HS-27A (cell line): Measurements from ENCODE around the gene CDYL.
"Not testable (repeated sequence)": the region's sequence is repeated elsewhere in the genome, so short reads cannot be mapped to it uniquely, and the experiment has no call there.

Experiments
- DNase-seq: peaks from one replicate; pipeline ENCODE4 v3.0.0-alpha.2; 2012; ENCODE audit warnings: low read depth, missing footprints

Gene CDYL

DNA sequence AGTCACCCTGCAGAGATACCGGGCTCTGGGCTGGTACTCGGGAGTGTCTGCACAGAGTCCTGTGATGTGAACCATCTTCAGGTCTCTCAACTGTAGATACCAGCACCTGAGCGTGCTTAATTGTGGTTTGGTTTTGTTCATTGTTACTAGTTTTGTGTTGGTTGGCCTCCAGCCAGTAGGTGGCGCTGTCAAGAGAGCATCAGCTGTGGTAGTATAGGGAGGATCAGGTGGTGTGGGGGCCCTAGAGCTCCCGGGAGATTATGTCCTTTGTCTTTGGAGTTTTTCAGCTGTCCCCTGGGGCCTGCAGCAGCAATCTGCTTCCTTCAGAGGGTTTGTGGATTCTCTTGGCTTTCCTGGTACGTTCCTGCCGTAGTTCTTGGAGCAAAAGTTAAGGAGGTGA, 67.9 kb downstream of the CDYL start:
- DNase-seq: no peak

DNA sequence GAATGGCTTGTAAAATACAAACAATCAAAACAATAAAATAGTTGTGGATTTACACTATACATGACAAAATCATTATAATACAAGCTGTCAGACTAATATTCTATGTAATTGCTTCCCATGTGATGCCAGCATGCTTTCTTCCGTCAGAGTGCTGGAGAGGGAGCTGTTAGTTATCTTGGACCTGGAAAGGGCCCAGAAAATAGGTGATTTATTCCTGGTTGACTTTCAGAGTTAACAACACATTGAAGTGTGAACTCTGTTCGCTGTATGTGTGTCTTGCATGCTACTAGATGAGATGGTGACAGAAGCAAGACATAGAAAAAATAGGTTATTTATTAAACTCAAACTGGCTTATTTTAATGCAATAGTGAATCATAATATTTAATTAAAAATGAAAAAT, 70.2 kb downstream of the CDYL start:
- no peak for DNase-seq

DNA sequence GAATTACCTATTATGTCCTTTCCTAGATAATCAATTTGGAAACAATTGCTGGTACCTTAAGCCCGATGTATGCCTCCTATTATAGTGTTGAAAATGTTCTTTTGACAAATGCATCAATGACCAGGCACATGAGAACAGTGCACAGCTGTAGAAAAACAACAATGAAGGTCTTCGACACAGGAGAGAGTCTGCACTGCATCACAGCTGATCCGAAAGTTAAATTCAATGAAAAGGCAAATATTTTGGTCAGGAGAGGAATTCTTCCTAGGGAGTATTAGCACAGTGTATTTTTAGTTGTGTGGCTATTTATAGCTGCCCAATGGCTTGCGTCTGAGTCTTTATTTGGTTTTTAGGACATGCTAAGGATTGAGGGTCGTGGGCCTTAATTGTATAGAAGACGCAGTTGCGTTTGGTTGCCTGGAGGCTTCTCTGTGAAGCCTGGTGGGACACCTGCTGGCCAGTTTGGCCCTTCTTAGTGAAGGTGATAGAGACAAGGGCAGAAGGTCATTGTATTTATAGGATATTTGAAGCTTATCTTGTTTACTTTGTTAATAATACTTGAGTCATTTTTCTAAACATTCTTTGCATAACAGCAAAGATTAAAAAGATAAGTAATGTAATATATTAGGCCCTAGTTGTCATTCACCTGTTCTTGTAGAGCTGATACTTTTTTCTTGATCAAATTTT, 72.3 kb downstream of the CDYL start:
- no peak for DNase-seq

DNA sequence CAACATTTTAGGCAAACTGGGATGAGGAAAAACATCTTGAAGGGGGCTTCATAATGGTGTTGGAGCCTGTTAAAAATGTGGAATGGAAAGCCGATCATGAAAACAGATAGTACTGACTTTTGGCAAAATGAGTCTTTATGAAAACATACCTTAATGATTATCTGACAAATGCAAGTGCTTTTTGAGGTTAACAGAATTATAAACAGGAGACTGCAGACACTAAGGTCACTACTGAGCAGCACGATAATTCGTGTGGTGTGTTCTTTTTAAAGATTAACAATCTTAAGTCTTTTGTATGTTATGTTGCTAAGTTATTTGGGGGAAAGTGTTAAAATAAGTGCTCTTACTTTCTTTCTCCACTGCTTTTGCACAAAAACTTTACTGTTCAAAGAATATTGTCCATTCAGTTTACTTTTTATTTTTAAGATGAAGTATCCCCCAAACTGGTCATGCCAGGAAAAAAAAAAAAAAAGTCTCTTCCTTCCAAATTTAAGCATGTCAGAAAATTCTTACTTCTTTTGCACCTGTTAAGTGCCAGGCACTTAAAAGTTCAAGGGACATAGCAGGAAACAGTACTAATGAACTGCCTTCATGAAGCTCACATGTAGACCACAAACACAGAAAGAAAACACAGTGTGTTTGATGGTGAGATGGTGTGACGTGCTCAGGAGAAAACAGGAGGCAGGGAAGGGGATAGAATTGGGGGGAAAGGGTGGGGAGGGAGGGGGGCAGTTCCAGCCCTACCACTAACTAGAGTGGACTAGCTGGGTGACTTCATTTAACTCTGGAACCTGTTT, 73.2 kb downstream of the CDYL start:
- DNase-seq: no peak

DNA sequence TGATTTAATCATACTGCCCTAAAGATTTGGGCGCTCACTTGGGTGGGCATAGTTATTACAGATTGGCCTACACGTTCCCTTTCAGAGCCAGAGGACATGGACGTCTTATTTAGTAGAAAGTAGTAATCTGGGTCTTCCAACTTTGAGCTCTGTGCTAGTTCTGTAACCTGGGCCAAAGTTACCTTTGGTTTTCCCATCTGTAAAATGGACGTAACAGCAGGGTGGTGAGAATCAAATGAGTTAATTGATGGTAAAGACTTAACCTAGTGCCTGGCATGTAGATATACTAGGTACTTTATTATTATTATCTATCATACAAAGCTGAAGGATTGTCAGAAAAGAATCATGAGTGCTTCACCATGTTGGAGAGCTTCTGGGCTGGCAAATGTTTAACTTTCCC, 74.8 kb downstream of the CDYL start:
- DNase-seq: no peak

DNA sequence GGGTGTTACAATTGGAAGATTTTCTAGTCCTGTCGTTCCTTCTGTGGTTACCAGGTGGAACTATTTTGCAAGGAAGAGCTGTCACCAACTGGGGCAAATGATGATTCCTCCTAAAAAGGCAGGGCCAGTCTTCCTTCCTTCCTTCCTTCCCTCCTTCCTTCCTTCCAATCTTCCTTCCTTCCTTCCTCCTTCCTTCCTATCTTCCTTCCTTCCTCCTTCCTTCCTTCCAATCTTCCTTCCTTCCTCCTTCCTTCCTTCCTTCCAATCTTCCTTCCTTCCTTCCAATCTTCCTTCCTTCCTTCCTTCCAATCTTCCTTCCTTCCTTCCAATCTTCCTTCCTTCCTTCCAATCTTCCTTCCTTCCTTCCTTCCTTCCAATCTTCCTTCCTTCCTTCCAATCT, 76.0 kb downstream of the CDYL start:
- DNase-seq: not testable (repeated sequence)

DNA sequence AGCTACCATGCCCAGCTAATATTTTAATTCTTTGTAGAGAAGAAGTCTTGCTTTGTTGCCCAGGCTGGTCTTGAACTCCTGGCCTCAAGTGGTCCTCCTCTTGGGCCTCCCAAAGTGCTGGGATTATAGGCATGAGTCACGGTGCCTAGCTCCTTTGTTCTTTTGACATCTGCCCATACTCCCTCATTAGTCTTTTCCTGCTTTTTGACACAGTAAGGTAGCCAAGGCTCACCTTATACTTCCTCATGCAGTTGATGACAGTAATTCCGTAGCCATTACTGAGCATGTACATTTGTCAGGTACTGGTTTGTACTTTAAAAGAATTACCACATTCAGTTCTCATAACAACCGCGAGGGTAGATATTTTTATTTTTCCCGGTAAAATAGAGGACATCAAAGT, 76.7 kb downstream of the CDYL start:
- no peak for DNase-seq

DNA sequence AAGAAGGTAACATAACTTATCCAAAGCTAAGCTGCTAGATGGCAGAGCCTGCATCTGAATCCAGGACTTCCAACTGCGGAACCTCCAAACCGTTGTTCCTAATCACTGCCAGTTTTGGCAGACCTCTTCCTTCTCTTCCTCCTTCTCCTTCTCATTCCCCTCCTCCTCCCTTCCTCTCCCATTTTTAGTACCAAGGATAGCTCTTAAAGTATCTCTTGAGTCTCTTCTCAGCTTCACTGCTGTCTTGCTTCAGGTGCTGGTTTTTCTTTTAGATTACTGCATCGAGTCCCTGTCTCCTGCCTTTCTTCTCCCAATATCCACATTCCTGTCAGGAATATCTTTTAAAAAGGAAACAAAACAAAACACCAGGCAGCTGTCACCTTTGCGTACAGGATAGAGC, 77.1 kb downstream of the CDYL start:
- no peak for DNase-seq

DNA sequence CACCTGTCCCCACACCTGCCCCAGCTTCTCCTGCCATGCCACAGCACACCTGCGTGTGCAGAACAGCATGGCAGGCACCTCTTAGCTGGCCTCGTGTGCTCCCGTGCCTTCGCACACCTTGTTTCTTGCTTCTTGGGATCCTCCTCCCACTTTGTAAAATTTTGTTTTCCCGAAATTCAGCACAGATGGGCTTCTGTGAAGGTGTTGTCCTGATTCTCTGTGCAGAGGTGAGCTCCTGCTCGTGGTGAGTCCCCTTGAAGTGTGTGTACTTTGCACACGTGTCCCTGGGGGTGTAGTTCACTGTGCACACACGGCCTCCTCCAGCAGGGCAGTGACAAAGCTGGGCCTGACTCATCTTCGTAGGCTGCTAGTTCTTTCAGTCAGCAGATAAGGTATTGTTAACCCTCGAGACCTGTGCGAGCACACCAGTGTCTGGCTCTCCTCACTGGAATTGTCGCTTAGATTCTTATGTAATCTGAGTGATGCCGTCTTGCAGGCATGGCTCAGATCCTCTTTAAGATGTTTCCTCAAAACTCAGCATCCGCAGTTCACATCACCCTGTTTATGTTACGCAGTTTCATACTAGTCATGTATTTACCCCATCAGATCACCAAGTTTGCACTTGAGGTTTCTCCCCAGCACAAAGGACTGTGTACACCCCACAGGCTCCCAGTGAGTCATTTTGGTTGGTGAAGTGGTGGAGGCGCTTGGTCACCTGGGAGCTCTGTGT, 77.7 kb downstream of the CDYL start:
- no peak for DNase-seq

DNA sequence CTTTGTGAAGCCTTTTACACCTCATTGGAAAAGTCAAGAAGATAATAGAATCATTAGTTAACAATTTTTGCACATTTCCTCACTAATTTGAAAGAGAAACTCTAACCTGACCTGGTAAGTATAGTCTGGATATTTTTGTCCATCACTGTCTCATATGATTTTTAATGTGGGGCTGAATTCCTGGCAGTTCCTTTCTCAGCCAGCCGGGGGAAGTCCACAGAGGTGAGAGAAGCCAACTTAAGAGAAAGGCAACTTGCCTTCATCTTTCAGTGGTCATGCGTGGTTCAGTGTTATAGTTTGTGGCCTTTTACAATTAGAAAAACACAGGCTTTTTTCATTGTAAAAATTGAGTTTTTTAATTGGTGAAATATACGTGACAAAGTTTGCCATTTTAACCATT, 80.6 kb downstream of the CDYL start:
- no peak for DNase-seq

DNA sequence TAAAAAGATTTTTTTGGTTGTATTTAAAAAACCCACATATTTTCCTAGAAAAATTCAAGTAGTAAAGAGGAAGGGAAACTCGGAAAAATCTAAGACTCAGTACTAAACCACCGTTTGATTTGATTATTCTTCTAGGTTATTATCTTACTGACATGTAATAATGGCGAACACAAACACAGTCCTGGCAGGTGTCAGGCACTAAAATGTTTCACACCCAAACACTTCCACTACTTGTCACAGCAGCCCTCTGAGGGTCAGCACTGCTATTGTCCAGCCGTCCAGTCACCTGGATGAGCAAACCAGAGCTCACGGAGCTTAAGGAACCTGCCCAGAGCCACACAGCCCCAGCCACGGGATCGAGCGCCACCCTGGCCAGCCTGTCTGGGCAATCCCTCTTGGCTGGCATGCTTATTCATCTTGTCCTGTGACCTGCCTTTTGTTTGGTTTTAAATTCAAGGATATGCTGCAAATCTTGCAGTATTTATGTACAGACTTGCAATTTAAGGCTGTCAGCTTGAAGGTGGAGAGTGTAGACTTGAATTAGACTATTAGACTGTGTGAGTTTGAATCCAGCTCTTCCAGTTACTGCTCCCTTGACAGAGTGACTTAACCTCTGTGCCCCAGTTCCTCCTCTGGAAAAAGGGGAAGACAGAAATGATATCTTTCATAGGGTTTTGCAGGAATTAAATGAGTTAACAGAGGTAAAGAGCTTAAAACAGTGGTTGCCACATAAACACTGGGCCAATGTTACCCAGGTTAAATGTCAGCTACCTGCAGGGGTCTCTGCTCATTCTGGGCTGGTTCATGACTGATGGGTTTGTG, 82.2 kb downstream of the CDYL start:
- DNase-seq: no peak

DNA sequence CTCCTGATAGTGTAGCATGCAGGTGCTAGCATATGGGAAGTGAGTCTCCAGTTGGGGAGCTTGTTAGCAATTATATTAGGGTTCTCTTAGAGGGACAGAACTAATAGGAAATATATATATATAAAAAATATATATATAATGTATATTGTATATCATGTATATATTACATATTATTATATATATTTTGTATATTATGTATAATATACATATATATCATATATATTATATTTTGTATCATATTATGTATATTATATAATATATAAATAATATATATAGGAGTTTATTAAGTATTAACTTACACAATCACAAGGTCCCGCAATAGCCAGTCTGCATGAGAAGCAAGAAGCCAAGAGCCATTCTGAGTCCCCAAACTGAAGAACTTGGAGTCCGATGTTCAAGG, 84.2 kb downstream of the CDYL start:
- no peak for DNase-seq

DNA sequence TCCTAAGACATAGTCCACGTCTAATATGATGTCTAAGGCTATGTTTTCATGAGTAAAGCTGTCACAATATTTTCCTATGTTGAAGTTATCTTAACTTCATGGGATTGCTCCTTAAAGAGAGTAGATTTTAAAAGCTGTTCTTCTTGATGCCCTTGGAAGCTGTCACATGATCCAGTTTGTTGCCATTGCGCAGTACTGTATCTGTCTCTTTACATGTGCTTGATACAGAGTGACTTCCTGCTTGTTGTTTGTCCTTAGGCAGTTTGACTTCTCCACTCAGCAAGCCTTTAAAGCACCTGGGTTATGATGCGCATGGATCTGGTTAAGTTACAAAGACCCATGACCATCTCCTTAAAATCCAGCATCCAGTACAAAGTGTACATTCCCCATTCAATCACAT, 85.4 kb downstream of the CDYL start:
- DNase-seq: no peak

DNA sequence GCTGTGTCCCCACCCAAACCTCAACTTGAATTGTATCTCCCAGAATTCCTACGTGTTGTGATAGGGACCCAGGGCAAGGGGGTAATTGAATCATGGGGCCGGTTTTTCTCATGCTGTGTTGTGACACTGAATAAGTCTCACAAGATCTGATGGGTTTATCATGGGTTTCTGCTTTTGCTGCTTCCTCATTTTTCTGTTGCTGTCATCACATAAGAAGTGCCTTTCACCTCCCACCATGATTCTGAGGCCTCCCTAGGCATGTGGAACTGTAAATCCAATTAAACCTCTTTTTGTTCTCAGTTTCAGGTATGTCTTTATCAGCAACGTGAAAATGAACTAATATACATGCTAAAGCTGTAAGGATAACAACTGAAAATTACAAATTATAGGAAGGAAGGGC, 88.3 kb downstream of the CDYL start:
- DNase-seq: no peak

DNA sequence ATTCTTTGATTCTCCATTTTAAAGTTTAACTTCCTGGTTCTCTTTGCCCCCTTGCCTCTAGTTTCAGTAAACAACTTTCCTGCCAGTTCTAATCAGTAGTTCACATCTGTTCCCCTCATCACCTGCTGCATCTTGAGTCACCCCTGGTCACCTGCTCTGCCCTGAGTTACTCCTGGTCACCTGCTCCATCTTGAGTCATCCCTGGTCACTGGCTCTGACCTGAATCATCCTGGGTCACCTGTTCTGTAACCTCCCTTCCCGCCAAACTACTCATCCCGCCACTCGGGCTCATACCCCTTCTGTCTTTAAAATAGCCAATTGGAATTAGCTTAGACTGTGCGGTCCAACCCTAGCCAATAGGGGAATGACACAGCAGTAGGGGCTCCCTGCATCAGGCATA, 88.8 kb downstream of the CDYL start:
- DNase-seq: not testable (repeated sequence)

DNA sequence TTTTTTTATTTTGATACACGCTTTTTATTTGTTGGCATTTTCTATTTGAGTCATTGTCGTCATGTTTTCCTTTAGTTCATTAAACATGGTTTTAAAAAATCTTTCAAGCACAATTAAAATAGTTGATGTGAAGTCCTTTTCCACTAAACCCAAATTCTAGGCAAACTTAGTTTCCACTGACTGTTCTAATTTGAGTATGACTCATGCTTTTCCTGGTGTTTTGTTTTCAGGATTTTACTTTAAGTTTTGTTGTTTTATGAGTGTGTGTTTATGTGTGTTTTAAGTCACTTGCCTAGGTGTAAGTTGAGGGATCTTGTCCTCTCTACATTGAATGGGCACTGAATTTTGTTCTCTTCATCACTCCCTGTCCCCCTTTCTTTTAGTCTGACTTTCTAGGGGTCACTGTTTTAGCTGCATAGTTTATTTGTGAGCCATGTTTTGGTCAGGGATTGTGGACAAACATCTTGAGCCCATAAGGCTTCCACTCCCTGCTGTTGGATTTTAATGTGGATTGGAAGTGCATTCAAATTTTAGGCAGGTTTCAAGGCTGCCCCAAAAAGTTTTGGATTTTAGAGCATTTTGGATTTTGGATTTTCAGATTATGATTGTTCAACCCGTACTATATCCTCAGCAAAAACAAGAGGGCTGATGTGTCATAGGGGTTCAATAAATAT, 94.8 kb downstream of the CDYL start:
- DNase-seq: no peak

DNA sequence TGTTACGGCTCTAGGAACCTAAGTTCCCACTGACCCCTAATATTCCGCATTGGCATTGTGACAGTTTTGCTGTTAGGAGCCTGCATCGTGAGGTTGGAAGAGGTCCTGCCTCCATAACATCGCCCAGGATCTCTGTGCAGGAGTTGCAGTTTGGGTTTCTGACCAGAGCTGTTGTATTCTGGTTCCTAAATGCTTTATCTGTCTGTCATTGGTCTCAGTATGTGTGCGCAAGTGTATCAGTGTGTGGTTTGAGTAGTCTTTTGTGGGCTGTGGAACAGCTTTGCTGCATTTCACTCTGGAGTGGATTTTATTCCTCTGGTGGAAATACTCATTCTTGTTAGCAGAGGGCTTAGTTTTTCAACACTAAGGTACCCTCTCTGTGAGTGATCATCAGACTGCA, 95.6 kb downstream of the CDYL start:
- no peak for DNase-seq

DNA sequence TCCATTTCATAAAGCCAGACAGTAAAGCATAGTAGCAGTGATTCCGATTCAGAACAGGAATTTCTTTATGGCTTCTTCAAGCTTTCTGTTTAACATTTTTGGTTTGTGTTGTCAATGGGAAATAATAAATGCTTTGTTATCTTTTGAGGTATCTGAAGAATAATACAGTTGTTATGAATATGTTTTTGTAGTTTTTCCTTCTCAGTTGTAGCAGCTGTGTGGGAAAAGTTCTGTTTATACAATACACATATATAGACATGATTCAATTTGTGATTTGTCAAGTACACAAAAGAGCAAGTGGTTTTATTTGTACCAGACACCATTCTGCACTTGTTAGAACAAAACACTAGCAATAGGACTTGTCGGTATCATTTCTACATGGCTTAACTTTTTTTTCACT, 96.6 kb downstream of the CDYL start:
- no peak for DNase-seq

DNA sequence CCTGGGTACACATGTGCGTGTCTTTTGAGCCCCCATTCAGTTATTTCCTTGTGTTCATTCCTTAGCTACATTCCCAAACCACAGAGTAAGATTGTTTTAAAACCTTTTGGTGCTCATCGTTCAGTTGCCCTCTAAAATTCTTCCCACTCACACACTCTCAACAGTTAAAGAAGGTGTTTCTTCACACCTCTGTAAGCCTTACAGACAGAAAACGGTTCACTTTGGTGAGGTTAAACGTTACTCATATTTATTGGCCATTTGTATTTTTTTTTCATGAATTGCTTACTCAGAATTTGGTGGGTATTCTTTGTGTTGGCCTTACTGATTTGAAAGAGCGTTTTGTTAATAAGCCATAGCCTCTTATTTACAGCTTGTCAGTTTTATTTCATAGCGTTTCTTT, 97.7 kb downstream of the CDYL start:
- DNase-seq: no peak

DNA sequence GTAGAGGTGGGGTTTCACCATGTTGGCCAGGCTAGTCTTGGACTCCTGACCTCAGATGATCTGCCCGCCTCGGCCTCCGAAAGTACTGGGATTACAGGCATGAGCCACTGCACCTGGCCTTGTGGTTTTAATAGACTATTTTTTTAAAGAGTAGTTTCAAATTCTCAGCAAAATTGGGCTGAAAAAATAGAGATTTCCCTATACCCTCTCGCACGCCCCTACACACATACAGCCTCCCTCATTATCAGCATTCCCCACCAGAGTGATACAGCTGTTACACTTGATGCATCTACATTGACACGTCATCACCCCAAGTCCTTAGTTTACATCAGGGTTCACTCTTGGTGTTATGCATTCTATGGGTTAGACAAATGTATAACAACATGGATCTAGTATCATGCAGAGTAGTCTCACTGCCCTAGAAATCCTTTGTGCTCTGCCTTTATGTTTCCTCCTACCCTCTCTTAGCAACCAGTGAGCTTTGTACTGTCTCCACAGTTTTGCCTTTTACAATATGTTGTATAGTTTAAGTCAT, 103.6 kb downstream of the CDYL start:
- no peak for DNase-seq

DNA sequence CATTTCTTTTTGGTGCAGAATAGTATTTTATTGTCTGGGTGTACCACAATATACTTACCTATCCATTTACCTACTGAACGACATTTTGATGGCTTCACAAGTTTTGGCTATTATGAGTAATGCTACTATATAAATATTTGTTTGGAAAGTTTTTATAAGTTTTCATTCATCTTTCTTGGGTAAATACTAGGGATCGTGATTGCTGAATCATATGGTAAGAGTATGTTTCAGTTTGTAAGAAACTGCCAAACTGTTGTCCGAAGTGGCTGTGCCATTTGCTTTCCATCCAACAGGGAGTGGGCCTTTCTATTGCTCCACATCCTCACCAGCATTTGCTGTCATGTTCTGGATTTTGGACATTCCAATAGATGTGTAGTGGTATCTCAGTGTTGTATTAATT, 104.2 kb downstream of the CDYL start:
- no peak for DNase-seq

DNA sequence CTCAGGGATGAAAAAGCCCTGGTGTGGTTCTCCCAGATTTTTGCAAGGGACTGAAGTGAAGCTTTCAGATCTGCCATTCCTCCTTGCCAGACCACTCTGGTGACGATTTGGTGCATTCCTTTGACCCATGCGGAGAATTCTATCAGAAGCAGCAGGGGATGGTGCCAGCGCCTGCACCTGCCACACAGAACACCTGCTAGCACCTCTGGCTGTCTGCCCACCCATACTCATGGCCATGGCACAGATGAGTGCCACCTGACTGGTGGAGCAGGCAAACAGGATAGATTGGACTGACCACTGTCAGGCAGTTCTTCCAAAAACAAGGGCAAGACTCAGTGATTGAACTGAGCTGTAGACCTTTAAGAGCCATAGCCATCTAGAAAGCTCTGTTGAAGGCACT, 107.1 kb downstream of the CDYL start:
- no peak for DNase-seq
